Trophoblast cell (in vitro differentiated cells and primary cell): ENCODE measurements around the gene CASP10.

Experiments used
- DNase-seq, 2 donors: peaks; one replicate each; pipeline ENCODE4 v3.0.0-alpha.2; 2016
- H2AFZ ChIP-seq: 2 replicates; pipeline ENCODE4 v1.6.1; 2013; ENCODE audit warnings: low read length, moderate library complexity, mild to moderate bottlenecking; ENCODE audit not compliant: insufficient read depth, poor library complexity
- H2AK5ac ChIP-seq: 2 replicates; pipeline ENCODE4 v1.6.1; 2013; ENCODE audit warnings: mild to moderate bottlenecking, low read length
- H2BK120ac ChIP-seq: 2 replicates; pipeline ENCODE4 v1.6.1; 2013; ENCODE audit warnings: low read length, mild to moderate bottlenecking, moderate library complexity; ENCODE audit not compliant: insufficient read depth, poor library complexity
- H2BK12ac ChIP-seq: 2 replicates; pipeline ENCODE4 v1.6.1; 2013; ENCODE audit warnings: mild to moderate bottlenecking, low read length, moderate library complexity
- H2BK5ac ChIP-seq: 2 replicates; pipeline ENCODE4 v1.6.1; 2013; ENCODE audit warnings: low read length, low read depth, moderate library complexity, mild to moderate bottlenecking; ENCODE audit not compliant: poor library complexity
- H3K14ac ChIP-seq: 2 replicates; pipeline ENCODE4 v1.6.1; 2013; ENCODE audit warnings: mild to moderate bottlenecking, low read length
- H3K18ac ChIP-seq: 2 replicates; pipeline ENCODE4 v1.6.1; 2013; ENCODE audit warnings: mild to moderate bottlenecking, low read length
- H3K23ac ChIP-seq: 2 replicates; pipeline ENCODE4 v1.6.1; 2013; ENCODE audit warnings: low read length
- H3K27ac ChIP-seq: 2 replicates; pipeline ENCODE4 v1.5.1; 2013; ENCODE audit warnings: low read depth, mild to moderate bottlenecking, inconsistent platforms, low read length, moderate library complexity
- H3K27me3 ChIP-seq: 2 replicates; pipeline ENCODE4 v1.6.1; 2013; ENCODE audit warnings: inconsistent platforms, mild to moderate bottlenecking, low read length, moderate library complexity; ENCODE audit not compliant: insufficient read depth
- H3K36me3 ChIP-seq, 2 experiments: 1 replicate in 1 of 2; 2 replicates in 1 of 2; pipeline ENCODE4 v1.6.1; 2013; ENCODE audit warnings: low read length in 2 of 2, mild to moderate bottlenecking in 2 of 2, moderate library complexity in 1 of 2; ENCODE audit not compliant: insufficient read depth in 2 of 2, control insufficient read depth in 1 of 2
- H3K4ac ChIP-seq: 2 replicates; pipeline ENCODE4 v1.6.1; 2013; ENCODE audit warnings: low read depth, mild to moderate bottlenecking, low read length, moderate library complexity
- H3K4me1 ChIP-seq, 2 experiments: 1 replicate in 1 of 2; 2 replicates in 1 of 2; pipeline ENCODE4 v1.6.1; 2013; ENCODE audit warnings: low read length in 2 of 2, mild to moderate bottlenecking in 2 of 2, moderate library complexity in 1 of 2; ENCODE audit not compliant: insufficient read depth in 2 of 2, control insufficient read depth in 1 of 2
- H3K4me2 ChIP-seq: 2 replicates; pipeline ENCODE4 v1.6.1; 2013; ENCODE audit warnings: inconsistent platforms, mild to moderate bottlenecking, low read length, moderate library complexity
- H3K4me3 ChIP-seq: 2 replicates; pipeline ENCODE4 v1.5.1; 2013; ENCODE audit warnings: mild to moderate bottlenecking, low read depth, low read length, inconsistent platforms
- H3K79me1 ChIP-seq: one replicate; pipeline ENCODE4 v1.6.1; 2013; ENCODE audit warnings: low read length
- H3K79me2 ChIP-seq: 2 replicates; pipeline ENCODE4 v1.6.1; 2013; ENCODE audit warnings: low read length, mild to moderate bottlenecking; ENCODE audit not compliant: control insufficient read depth, insufficient read depth, poor library complexity
- H3K9ac ChIP-seq: 2 replicates; pipeline ENCODE4 v1.6.1; 2013; ENCODE audit warnings: mild to moderate bottlenecking, low read length
- H3K9me3 ChIP-seq: 2 replicates; pipeline ENCODE4 v1.6.1; 2013; ENCODE audit warnings: low read depth, mild to moderate bottlenecking, control low read depth, inconsistent platforms, low read length; ENCODE audit not compliant: insufficient read depth
- H4K12ac ChIP-seq: 2 replicates; pipeline ENCODE4 v1.6.1; 2013; ENCODE audit warnings: low read depth, mild to moderate bottlenecking, low read length, moderate library complexity
- H4K8ac ChIP-seq: 2 replicates; pipeline ENCODE4 v1.6.1; 2013; ENCODE audit warnings: low read depth, mild to moderate bottlenecking, low read length, moderate library complexity
- H4K91ac ChIP-seq: one replicate; pipeline ENCODE4 v1.6.1; 2013; ENCODE audit warnings: low read depth, mild to moderate bottlenecking, low read length, moderate library complexity
- WGBS: extraction: QIAGEN DNeasy Blood & Tissue Kit; methylation state at CpG from one replicate; pipeline ENCODE4 v1.1.7; 2013; ENCODE audit warnings: missing lambda C conversion rate; ENCODE audit not compliant: insufficient read length, insufficient coverage; ENCODE audit errors: extremely low coverage; 5-methylcytosine and 5-hydroxymethylcytosine counted together

CASP10 gene

GRCh38 chr2:201195331-201195730 is 12.4 kb downstream of the CASP10 start:
- Histone ChIP-seq H3K4me1 (no peaks in the 10 kb centered on the region), H3K9me3 (no peaks in the 10 kb centered on the region), H3K27ac (no peak overlapping the region), H3K79me2 (no peaks in the 10 kb centered on the region), H3K18ac (no peak overlapping the region), H3K4me2 (no peak overlapping the region), H3K27me3 (no peaks in the 10 kb centered on the region), H3K36me3 (no peaks in the 10 kb centered on the region), H3K9ac (no peak overlapping the region), H2AK5ac (no peak overlapping the region), H2AFZ (no peak overlapping the region), H2BK120ac (no peak overlapping the region), H3K4ac (no peak overlapping the region), H2BK12ac (no peak overlapping the region), H4K12ac (no peak overlapping the region), H3K4me3 (no peak overlapping the region), H3K79me1 (no peaks in the 10 kb centered on the region), H3K23ac (no peak overlapping the region), H4K8ac (no peak overlapping the region), H2BK5ac (no peak overlapping the region), H4K91ac (no peak overlapping the region), H3K14ac (no peak overlapping the region)
- WGBS: no CpG with 5 or more reads among the region's 3 CpGs
- no peak for DNase-seq

- H3K23ac ChIP-seq: no peak overlapping the region
- H3K79me1 ChIP-seq: no peaks in the 10 kb centered on the region
- no peak overlapping the region for H2BK5ac ChIP-seq
- H3K4ac ChIP-seq: no peak overlapping the region
- H2AFZ ChIP-seq: no peak overlapping the region
- H3K18ac ChIP-seq: no peak overlapping the region
- H2AK5ac ChIP-seq: no peak overlapping the region
- H4K91ac ChIP-seq: no peak overlapping the region
- H3K27ac ChIP-seq: no peak overlapping the region
- no peak for DNase-seq
- no peaks in the 10 kb centered on the region for H3K4me1 ChIP-seq
- no peak overlapping the region for H3K14ac ChIP-seq
- H3K36me3 ChIP-seq: no peaks in the 10 kb centered on the region
- H3K9me3 ChIP-seq: no peaks in the 10 kb centered on the region
- H3K27me3 ChIP-seq: no peaks in the 10 kb centered on the region
- no peak overlapping the region for H2BK12ac ChIP-seq
- H3K4me2 ChIP-seq: no peak overlapping the region
- no peak overlapping the region for H3K4me3 ChIP-seq
- H3K9ac ChIP-seq: no peak overlapping the region
- H2BK120ac ChIP-seq: no peak overlapping the region
- no CpG with 5 or more reads among the region's 3 CpGs for WGBS
- no peak overlapping the region for H4K12ac ChIP-seq
- H4K8ac ChIP-seq: no peak overlapping the region
- no peaks in the 10 kb centered on the region for H3K79me2 ChIP-seq
Measured at GRCh38 chr2:201196003-201196402, 13.1 kb downstream of the CASP10 start.

- H4K91ac ChIP-seq: no peak overlapping the region
- H2AK5ac ChIP-seq: no peak overlapping the region
- H3K23ac ChIP-seq: no peak overlapping the region
- no peak overlapping the region for H4K8ac ChIP-seq
- H3K9me3 ChIP-seq: no peaks in the 10 kb centered on the region
- H2BK5ac ChIP-seq: no peak overlapping the region
- no peaks in the 10 kb centered on the region for H3K4me1 ChIP-seq
- H3K14ac ChIP-seq: no peak overlapping the region
- H3K4me3 ChIP-seq: no peak overlapping the region
- H3K4ac ChIP-seq: no peak overlapping the region
- DNase-seq: no peak
- H3K18ac ChIP-seq: no peak overlapping the region
- no peak overlapping the region for H4K12ac ChIP-seq
- no peak overlapping the region for H2BK120ac ChIP-seq
- H3K79me2 ChIP-seq: no peaks in the 10 kb centered on the region
- no peak overlapping the region for H3K9ac ChIP-seq
- no peak overlapping the region for H3K4me2 ChIP-seq
- H3K27me3 ChIP-seq: no peaks in the 10 kb centered on the region
- H2AFZ ChIP-seq: no peak overlapping the region
- H3K27ac ChIP-seq: no peak overlapping the region
- H2BK12ac ChIP-seq: no peak overlapping the region
- H3K36me3 ChIP-seq: no peaks in the 10 kb centered on the region
- H3K79me1 ChIP-seq: no peaks in the 10 kb centered on the region
- no CpG with 5 or more reads among the region's 1 CpG for WGBS
Measured at GRCh38 chr2:201196803-201197202, 13.9 kb downstream of the CASP10 start.

- H4K91ac ChIP-seq: no peak overlapping the region
- no peak overlapping the region for H3K4me3 ChIP-seq
- H3K27me3 ChIP-seq: no peaks in the 10 kb centered on the region
- H3K27ac ChIP-seq: no peak overlapping the region
- no peak overlapping the region for H3K4me2 ChIP-seq
- H3K18ac ChIP-seq: no peak overlapping the region
- H4K12ac ChIP-seq: no peak overlapping the region
- no peak overlapping the region for H3K14ac ChIP-seq
- H3K79me1 ChIP-seq: no peaks in the 10 kb centered on the region
- no peak overlapping the region for H3K23ac ChIP-seq
- WGBS: no CpG with 5 or more reads among the region's 4 CpGs
- H2AFZ ChIP-seq: no peak overlapping the region
- no peaks in the 10 kb centered on the region for H3K4me1 ChIP-seq
- no peaks in the 10 kb centered on the region for H3K9me3 ChIP-seq
- no peak overlapping the region for H2AK5ac ChIP-seq
- H3K4ac ChIP-seq: no peak overlapping the region
- no peak overlapping the region for H2BK120ac ChIP-seq
- no peak overlapping the region for H2BK5ac ChIP-seq
- H3K79me2 ChIP-seq: no peaks in the 10 kb centered on the region
- no peaks in the 10 kb centered on the region for H3K36me3 ChIP-seq
- no peak overlapping the region for H3K9ac ChIP-seq
- H2BK12ac ChIP-seq: no peak overlapping the region
- H4K8ac ChIP-seq: no peak overlapping the region
- no peak for DNase-seq
Measured at GRCh38 chr2:201197781-201198180, 14.8 kb downstream of the CASP10 start.
